SU-DHL-6 (cell line): ENCODE measurements around the gene KCNC1.

ENCODE experiments used
- H2AFZ ChIP-seq: fragments of 200-600 bp; sonication (generic); 2 replicates; pipeline ENCODE4 v1.6.1; 2014; ENCODE audit warnings: low read depth, mild to moderate bottlenecking, moderate library complexity, mixed read lengths, antibody characterized with exemption, low read length; ENCODE audit not compliant: severe bottlenecking
- H3F3A ChIP-seq: fragments of 200-600 bp; shearing (Covaris generic); 2 replicates; pipeline ENCODE4 v1.6.0; 2016; ENCODE audit warnings: antibody characterized with exemption, mild to moderate bottlenecking; ENCODE audit not compliant: insufficient read depth
- H3K27ac ChIP-seq: fragments of 200-600 bp; sonication (generic); 2 replicates; pipeline ENCODE4 v1.5.1; 2016; ENCODE audit warnings: low read depth, mild to moderate bottlenecking, low read length, moderate library complexity, mixed read lengths
- H3K27me3 ChIP-seq: fragments of 200-600 bp; sonication (generic), shearing (Covaris generic); 2 replicates; pipeline ENCODE4 v1.6.0; 2014; ENCODE audit warnings: mild to moderate bottlenecking, low read length
- H3K36me3 ChIP-seq: fragments of 200-600 bp; sonication (generic); 2 replicates; pipeline ENCODE4 v1.6.1; 2014; ENCODE audit warnings: mild to moderate bottlenecking, low read length, mixed read lengths
- H3K4me2 ChIP-seq: fragments of 300-600, 200-600 bp; shearing (Covaris generic), sonication (generic); 2 replicates; pipeline ENCODE4 v1.6.0; 2014; ENCODE audit warnings: low read length, low read depth, mild to moderate bottlenecking; ENCODE audit not compliant: poor library complexity, severe bottlenecking
- H3K4me3 ChIP-seq: fragments of 200-600 bp; sonication (generic); 2 replicates; pipeline ENCODE4 v1.5.1; 2014; ENCODE audit warnings: antibody characterized with exemption, low read length, mild to moderate bottlenecking, mixed read lengths; ENCODE audit not compliant: insufficient read depth, poor library complexity, severe bottlenecking
- H3K79me2 ChIP-seq: fragments of 200-600 bp; sonication (generic); 2 replicates; pipeline ENCODE4 v1.6.1; 2014; ENCODE audit warnings: mild to moderate bottlenecking, low read length, moderate library complexity; ENCODE audit not compliant: insufficient read depth
- H3K9ac ChIP-seq: fragments of 200-600 bp; sonication (generic); 2 replicates; pipeline ENCODE4 v1.7.0; 2014; ENCODE audit warnings: mild to moderate bottlenecking, low read length
- H3K9me2 ChIP-seq: fragments of 200-600 bp; sonication (generic); replicated peaks from 2 replicates; pipeline ENCODE4 v1.6.1; 2014; ENCODE audit warnings: low read length; ENCODE audit not compliant: insufficient read depth
- H3K9me3 ChIP-seq: fragments of 200-600 bp; sonication (generic); 2 replicates; pipeline ENCODE4 v1.6.1; 2014; ENCODE audit warnings: low read length, mixed read lengths; ENCODE audit not compliant: insufficient read depth
- H4K20me1 ChIP-seq: fragments of 200-600 bp; sonication (generic); 2 replicates; pipeline ENCODE4 v1.6.1; 2014; ENCODE audit warnings: low read depth, mild to moderate bottlenecking, antibody characterized with exemption, low read length, moderate library complexity, mixed read lengths
- CTCF ChIP-seq: fragments of 200-600 bp; sonication (generic); IDR thresholded peaks from one replicate; pipeline ENCODE4 v1.5.1; 2017; ENCODE audit warnings: antibody characterized with exemption, mild to moderate bottlenecking, low read length, moderate library complexity; ENCODE audit not compliant: insufficient read depth, poor library complexity, severe bottlenecking
- EZH2phosphoT487 ChIP-seq: fragments of 200-600 bp; sonication (generic), shearing (Covaris generic); conservative IDR thresholded peaks from 2 replicates; pipeline ENCODE4 v1.6.1; 2018; ENCODE audit warnings: mild to moderate bottlenecking, antibody characterized with exemption, low read length, moderate library complexity, mixed read lengths

KCNC1 gene

GRCh38 chr11:17767301-17767885 lies 32.8 kb downstream of the KCNC1 start:
- no peaks in the 10 kb centered on the region for H4K20me1 ChIP-seq
- TF ChIP-seq EZH2phosphoT487 (no peak), CTCF (no peak)

GRCh38 chr11:17767914-17768313 lies 33.3 kb downstream of the KCNC1 start:
- Histone ChIP-seq H3K4me2 (no peak overlapping the region), H3K27ac (no peak overlapping the region), H3K9ac (no peak overlapping the region), H3K79me2 (no peaks in the 10 kb centered on the region), H3F3A (no peaks in the 10 kb centered on the region), H4K20me1 (no peaks in the 10 kb centered on the region), H3K4me3 (no peak overlapping the region), H3K36me3 (no peaks in the 10 kb centered on the region), H2AFZ (no peak overlapping the region), H3K9me3 (no peaks in the 10 kb centered on the region), H3K9me2 (no peaks in the 10 kb centered on the region), H3K27me3 (no peaks in the 10 kb centered on the region)
- TF ChIP-seq CTCF (no peak), EZH2phosphoT487 (no peak)

More at GRCh38 chr11:17767301-17767885, 32.8 kb downstream of the KCNC1 start:
- no peak overlapping the region for H3K4me2 ChIP-seq
- no peak overlapping the region for H3K4me3 ChIP-seq
- H3K27ac ChIP-seq: no peak overlapping the region
- H3K9me3 ChIP-seq: no peaks in the 10 kb centered on the region
- H3F3A ChIP-seq: no peaks in the 10 kb centered on the region
- H3K9ac ChIP-seq: no peak overlapping the region
- no peak overlapping the region for H2AFZ ChIP-seq
- no peaks in the 10 kb centered on the region for H3K36me3 ChIP-seq
- H3K9me2 ChIP-seq: no peaks in the 10 kb centered on the region
- H3K27me3 ChIP-seq: no peaks in the 10 kb centered on the region
- no peaks in the 10 kb centered on the region for H3K79me2 ChIP-seq

- no peak overlapping the region for H3K4me2 ChIP-seq
- no peak overlapping the region for H3K4me3 ChIP-seq
- no peaks in the 10 kb centered on the region for H3K27me3 ChIP-seq
- H3K27ac ChIP-seq: no peak overlapping the region
- H3K36me3 ChIP-seq: no peaks in the 10 kb centered on the region
- H4K20me1 ChIP-seq: no peaks in the 10 kb centered on the region
- no peak overlapping the region for H3K9ac ChIP-seq
- TF ChIP-seq CTCF (no peak), EZH2phosphoT487 (no peak)
- H2AFZ ChIP-seq: no peak overlapping the region
- no peaks in the 10 kb centered on the region for H3K79me2 ChIP-seq
- H3F3A ChIP-seq: no peaks in the 10 kb centered on the region
- no peaks in the 10 kb centered on the region for H3K9me2 ChIP-seq
- no peaks in the 10 kb centered on the region for H3K9me3 ChIP-seq
Observed at GRCh38 chr11:17768547-17768946, 34.0 kb downstream of the KCNC1 start.
